H1 (cell line): ENCODE measurements around the gene HP1BP3. TPM values are rescaled to one million over a fixed set of nuclear protein-coding genes. Genes with fewer than 3 reads are reported as not detected.

ENCODE experiments used
- CTCF ChIA-PET: fragments of 300-600 bp; sonication (Branson Sonifier 250); formaldehyde crosslinking; loops from one replicate; lab custom pipeline; 2021; ENCODE audit not compliant: partially characterized antibody; lab: Charles Lee
- POLR2A ChIA-PET: fragments of 300-600 bp; sonication (Branson Sonifier 250); formaldehyde crosslinking; loops from one replicate; lab custom pipeline; 2021; ENCODE audit warnings: inconsistent platforms; ENCODE audit not compliant: partially characterized antibody; lab: Charles Lee
- DNase-seq, 2 experiments: peaks; one replicate each; pipeline versions ENCODE4 v3.0.0 to v3.0.0-alpha.2; 2010 to 2022; ENCODE audit warnings: low spot score in 2 of 2, low read depth in 1 of 2, mixed read lengths in 1 of 2
- FAIRE-seq: peaks from 2 replicates; lab custom pipeline; 2011; peaks lifted over from hg19 to GRCh38; lab: Jason Lieb, UNC
- H2AFZ ChIP-seq: 2 replicates; pipeline ENCODE4 v1.8.1; 2012; ENCODE audit warnings: low read length, inconsistent platforms
- H2AK5ac ChIP-seq: 2 replicates; pipeline ENCODE4 v1.6.1; 2013; ENCODE audit warnings: low read depth, low read length
- H2BK120ac ChIP-seq: replicated peaks from 2 replicates; pipeline ENCODE3; 2013; ENCODE audit warnings: low read depth, low read length, inconsistent platforms
- H2BK12ac ChIP-seq: 2 replicates; pipeline ENCODE4 v1.6.1; 2013; ENCODE audit warnings: low read depth, low read length
- H2BK15ac ChIP-seq: 2 replicates; pipeline ENCODE4 v1.6.1; 2013; ENCODE audit warnings: low read length
- H2BK20ac ChIP-seq: 2 replicates; pipeline ENCODE4 v1.6.1; 2013; ENCODE audit warnings: low read length
- H2BK5ac ChIP-seq: 2 replicates; pipeline ENCODE4 v1.6.1; 2013; ENCODE audit warnings: low read depth, low read length
- H3K14ac ChIP-seq: 2 replicates; pipeline ENCODE4 v1.6.1; 2013; ENCODE audit warnings: inconsistent platforms; ENCODE audit not compliant: insufficient read length
- H3K18ac ChIP-seq: 2 replicates; pipeline ENCODE4 v1.6.1; 2013; ENCODE audit warnings: low read length; ENCODE audit errors: extremely low read depth
- H3K23ac ChIP-seq: 2 replicates; pipeline ENCODE4 v1.6.1; 2013; ENCODE audit warnings: inconsistent platforms; ENCODE audit not compliant: insufficient read length
- H3K23me2 ChIP-seq: 2 replicates; pipeline ENCODE4 v1.6.1; 2013; ENCODE audit warnings: low read depth, low read length
- H3K27ac ChIP-seq: 2 replicates; pipeline ENCODE4 v1.6.1; 2011; ENCODE audit warnings: low read depth, low read length, inconsistent platforms
- H3K27me3 ChIP-seq, 4 experiments: replicated peaks in 1 of 4; 1 replicate in 1 of 4; 2 replicates in 3 of 4; pipeline versions ENCODE4 v1.6.1 to v1.8.1; 2011 to 2013; ENCODE audit warnings: low read length in 3 of 4, mild to moderate bottlenecking in 3 of 4, inconsistent platforms in 2 of 4, mixed read lengths in 2 of 4, moderate library complexity in 1 of 4; ENCODE audit not compliant: control insufficient read depth in 3 of 4, insufficient read depth in 3 of 4; ENCODE audit errors: extremely low read depth in 1 of 4
- H3K36me3 ChIP-seq, 4 experiments: 2 replicates each; pipeline versions ENCODE4 v1.6.1 to v1.8.1; 2011 to 2013; ENCODE audit warnings: mild to moderate bottlenecking in 4 of 4, low read length in 3 of 4, moderate library complexity in 2 of 4, control low read depth in 1 of 4, inconsistent platforms in 1 of 4; ENCODE audit not compliant: insufficient read depth in 4 of 4, control insufficient read depth in 2 of 4
- H3K4ac ChIP-seq: replicated peaks from 2 replicates; pipeline ENCODE3; 2013; ENCODE audit warnings: low read length, low read depth, mixed read lengths, inconsistent platforms; ENCODE audit not compliant: insufficient read length
- H3K4me1 ChIP-seq, 4 experiments: replicated peaks in 1 of 4; 1 replicate in 1 of 4; 2 replicates in 3 of 4; pipeline versions ENCODE4 v1.6.1 to v1.8.1; 2011 to 2013; ENCODE audit warnings: low read length in 3 of 4, inconsistent platforms in 2 of 4, mixed read lengths in 1 of 4; ENCODE audit not compliant: insufficient read depth in 4 of 4, control insufficient read depth in 3 of 4
- H3K4me2 ChIP-seq, 2 experiments: 2 replicates each; pipeline versions ENCODE4 v1.6.1 to v1.8.1; 2011 to 2013; ENCODE audit warnings: low read depth in 2 of 2, low read length in 2 of 2, control low read depth in 1 of 2, inconsistent platforms in 1 of 2, mild to moderate bottlenecking in 1 of 2; ENCODE audit not compliant: insufficient read depth in 1 of 2
- H3K4me3 ChIP-seq, 4 experiments: fragments of 200-600, 300-600 bp in 1 of 4; sonication (generic), shearing (Covaris generic), sonication (Bioruptor Twin) in 1 of 4; 2 replicates each; pipeline versions ENCODE4 v1.5.1 to v1.8.1; 2011 to 2016; ENCODE audit warnings: low read length in 4 of 4, low read depth in 3 of 4, control low read depth in 2 of 4, inconsistent platforms in 2 of 4, mild to moderate bottlenecking in 2 of 4, mixed read lengths in 1 of 4, moderate library complexity in 1 of 4; ENCODE audit not compliant: insufficient read depth in 2 of 4; ENCODE audit errors: extremely low read depth in 1 of 4
- H3K56ac ChIP-seq: replicated peaks from 2 replicates; pipeline ENCODE3; 2013; ENCODE audit warnings: low read depth, mild to moderate bottlenecking, mixed read lengths, low read length, inconsistent platforms; ENCODE audit not compliant: insufficient read length
- H3K79me1 ChIP-seq: 2 replicates; pipeline ENCODE4 v1.6.1; 2013; ENCODE audit warnings: low read depth, low read length, control low read depth
- H3K79me2 ChIP-seq, 2 experiments: 2 replicates each; pipeline versions ENCODE4 v1.6.1 to v1.8.1; 2012 to 2013; ENCODE audit warnings: low read length in 2 of 2, mild to moderate bottlenecking in 2 of 2, inconsistent platforms in 1 of 2; ENCODE audit not compliant: insufficient read depth in 2 of 2, control insufficient read depth in 1 of 2
- H3K9ac ChIP-seq, 4 experiments: replicated peaks in 1 of 4; 1 replicate in 1 of 4; 2 replicates in 3 of 4; pipeline versions ENCODE4 v1.6.1 to v1.8.1; 2011 to 2013; ENCODE audit warnings: low read depth in 3 of 4, low read length in 3 of 4, control low read depth in 2 of 4, mild to moderate bottlenecking in 2 of 4, moderate library complexity in 2 of 4, inconsistent platforms in 1 of 4; ENCODE audit errors: extremely low read depth in 1 of 4
- H3K9me3 ChIP-seq, 2 experiments: 2 replicates each; pipeline versions ENCODE4 v1.6.1 to v1.8.1; 2012 to 2013; ENCODE audit warnings: mild to moderate bottlenecking in 2 of 2, moderate library complexity in 2 of 2, control low read depth in 1 of 2, inconsistent platforms in 1 of 2, low read depth in 1 of 2, low read length in 1 of 2, mixed read lengths in 1 of 2; ENCODE audit not compliant: insufficient read depth in 2 of 2
- H4K20me1 ChIP-seq, 2 experiments: replicated peaks in 1 of 2; 2 replicates each; pipeline versions ENCODE3 to v1.8.1; 2011 to 2013; ENCODE audit warnings: inconsistent platforms in 2 of 2, low read length in 2 of 2, mild to moderate bottlenecking in 1 of 2; ENCODE audit not compliant: insufficient read depth in 2 of 2, control insufficient read depth in 1 of 2
- H4K5ac ChIP-seq: 2 replicates; pipeline ENCODE4 v1.6.1; 2013; ENCODE audit warnings: low read length, low read depth, mixed read lengths, inconsistent platforms; ENCODE audit not compliant: insufficient read length
- H4K8ac ChIP-seq: 2 replicates; pipeline ENCODE4 v1.8.0; 2013; ENCODE audit warnings: mild to moderate bottlenecking, moderate library complexity, low read length, inconsistent platforms; ENCODE audit not compliant: insufficient read depth; ENCODE audit errors: extremely low read depth
- H4K91ac ChIP-seq: replicated peaks from 2 replicates; pipeline ENCODE3; 2013; ENCODE audit warnings: low read length, mixed read lengths, inconsistent platforms; ENCODE audit not compliant: insufficient read length
- BCL11A ChIP-seq, 2 experiments: IDR thresholded peaks; one replicate each; pipeline ENCODE4 v1.6.1; 2011; ENCODE audit warnings: low read depth in 2 of 2, low read length in 2 of 2, mild to moderate bottlenecking in 2 of 2
- BRCA1 ChIP-seq: IDR thresholded peaks from 2 replicates; pipeline ENCODE4 v1.6.1; 2012; ENCODE audit warnings: low read depth, low read length, improper control_type of control experiment
- EGR1 ChIP-seq: IDR thresholded peaks from 2 replicates; pipeline ENCODE4 v1.6.1; 2011; ENCODE audit warnings: low read depth, low read length, borderline replicate concordance
- FOSL1 ChIP-seq: IDR thresholded peaks from 2 replicates; pipeline ENCODE4 v1.6.1; 2011; ENCODE audit warnings: mild to moderate bottlenecking, low read depth, low read length, moderate library complexity; ENCODE audit not compliant: insufficient read depth
- HDAC6 ChIP-seq: IDR thresholded peaks from one replicate; pipeline ENCODE4 v1.7.1; 2012; ENCODE audit warnings: low read depth, mild to moderate bottlenecking, inconsistent platforms, low read length, moderate library complexity
- MAFK ChIP-seq: IDR thresholded peaks from 2 replicates; pipeline ENCODE4 v1.6.1; 2012; ENCODE audit warnings: low read depth, mild to moderate bottlenecking, improper control_type of control experiment, low read length
- POLR2AphosphoS5 ChIP-seq: IDR thresholded peaks from 2 replicates; pipeline ENCODE4 v1.6.1; 2011; ENCODE audit warnings: low read depth, low read length
- RBBP5 ChIP-seq: IDR thresholded peaks from 2 replicates; pipeline ENCODE4 v1.7.1; 2012; ENCODE audit warnings: low read depth, mild to moderate bottlenecking, inconsistent platforms, low read length, moderate library complexity, borderline replicate concordance
- RNF2 ChIP-seq: fragments of 200-900, 300-1000 bp; sonication (generic); IDR thresholded peaks from 2 replicates; pipeline ENCODE4 v1.7.1; 2016; ENCODE audit warnings: borderline replicate concordance, low read depth, mild to moderate bottlenecking, antibody characterized with exemption, low read length; ENCODE audit not compliant: poor library complexity, severe bottlenecking; ENCODE audit errors: missing control alignments
- SP4 ChIP-seq: IDR thresholded peaks from 2 replicates; pipeline ENCODE4 v1.6.1; 2012; ENCODE audit warnings: low read length, inconsistent platforms
- TAF7 ChIP-seq: optimal IDR thresholded peaks from 2 replicates; pipeline ENCODE3; 2011; ENCODE audit warnings: low read depth, mild to moderate bottlenecking, inconsistent platforms, low read length, moderate library complexity, borderline replicate concordance
- WGBS, 2 experiments: shearing (Covaris generic) in 1 of 2; methylation state at CpG; one replicate each; pipeline versions ENCODE4 v1.1.6 to v1.1.7; 2013 to 2015; ENCODE audit warnings: low lambda C conversion rate in 2 of 2, mixed read lengths in 2 of 2, inconsistent platforms in 1 of 2, low coverage in 1 of 2, missing lambda C conversion rate in 1 of 2; ENCODE audit not compliant: insufficient replicate concordance in 2 of 2, insufficient coverage in 1 of 2, insufficient read length in 1 of 2; ENCODE audit errors: extremely low coverage in 1 of 2, missing lambda C conversion rate in 1 of 2; 5-methylcytosine and 5-hydroxymethylcytosine counted together
- polyA plus RNA-seq, 7 experiments: library from polyadenylated mRNA; depleted of rRNA in 3 of 7; stranded (reverse) in 5 of 7; unstranded in 2 of 7; fragments of >200 nt in 5 of 7; fragments of 200-250 nt in 2 of 7; gene quantifications; 1 replicate in 5 of 7; 2 replicates in 1 of 7; 4 replicates in 1 of 7; pipeline versions ENCODE4 v1.2.1 to v1.2.3, GENCODE V29; 2011 to 2013; ENCODE audit warnings: missing spikeins in 2 of 7, mixed read lengths in 2 of 7
- total RNA-seq: library from RNA; stranded (reverse); fragmentation: NEBNext Ultra II Directional; extraction: Animal tissue kit (Norgen Biotek cat#: 25700); gene quantifications from 2 replicates; pipeline ENCODE4 v1.2.1, GENCODE V29; 2021

The HP1BP3 gene
- total and polyA plus RNA-seq, 2 of the 8 experiments (the other 6 are each of a cell fraction or from before 2014, with no cell fraction given): 47.4 to 125 TPM

DNA sequence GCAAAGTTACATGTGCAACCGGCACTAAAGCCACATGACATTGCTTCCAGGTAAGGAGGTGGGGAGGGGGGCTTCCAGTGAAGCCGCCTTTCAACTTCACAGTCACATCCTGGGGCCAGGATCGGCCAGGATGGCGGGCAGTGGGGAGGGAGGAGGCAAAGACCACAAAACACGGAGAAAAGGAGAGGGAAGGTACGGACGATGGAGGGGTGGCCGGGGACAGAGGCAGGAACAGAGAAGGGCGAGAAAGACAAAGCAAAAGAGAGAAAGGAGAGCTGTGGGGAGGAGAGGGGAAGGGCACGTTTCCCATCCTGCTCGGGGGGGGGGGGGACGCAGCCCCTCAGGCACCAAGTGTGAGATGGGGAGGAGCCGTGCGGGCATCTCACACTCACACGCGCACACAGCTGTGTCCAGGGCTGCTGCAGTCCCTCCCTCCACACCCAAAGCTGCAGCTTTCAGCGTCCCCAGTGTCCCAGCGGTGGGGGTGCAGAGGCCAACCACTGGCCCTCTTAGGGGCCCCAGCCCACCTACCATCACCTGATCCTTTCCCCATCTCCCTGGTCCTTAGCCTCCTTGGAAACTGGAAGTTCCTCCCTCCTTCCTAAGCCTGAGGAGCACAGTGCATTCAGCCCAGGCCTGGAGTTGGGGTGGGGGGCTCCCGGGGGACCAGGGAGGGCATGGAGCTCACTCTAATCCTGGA, 57.0 kb downstream of the HP1BP3 start:
- 55% methylated on average over 19 of the region's 19 CpGs; no CpG with 5 or more reads in 1 of the 2 experiments for WGBS, 2 experiments
- Histone ChIP-seq H3K14ac (no peak overlapping the region), H4K8ac (no peak overlapping the region), H3K27me3 (peaks cover 2 to 30% (median 27%) of the 10 kb centered on the region in 4 experiments), H3K18ac (peak overlapping the region; percentile 32), H3K79me2 (no peaks in the 10 kb centered on the region; a peak in 1 of 4 replicates), H2AFZ (no peak overlapping the region), H3K9ac (peak overlapping the region in 1 of 4 experiments; percentile 26; a peak in 1 of 7 replicates), H4K20me1 (peaks cover 1 to 3% of the 10 kb centered on the region in 2 experiments), H3K4me2 (peak overlapping the region; percentile 61 to 97), H3K79me1 (no peaks in the 10 kb centered on the region), H3K23ac (no peak overlapping the region), H3K36me3 (no peaks in the 10 kb centered on the region), H2BK5ac (no peak overlapping the region), H2AK5ac (0 out of 2 replicates have a peak overlapping the region, but pooled peaks have one; percentile 75), H3K27ac (no peak overlapping the region), H3K9me3 (no peaks in the 10 kb centered on the region), H2BK20ac (peak overlapping the region; percentile 32; the same call in 1 of the 2 replicates), H3K56ac (no peak overlapping the region), H4K91ac (peak overlapping the region; percentile 39), H3K23me2 (peaks cover 11% of the 10 kb centered on the region; the same call in 1 of the 2 replicates), H3K4me3 (peak overlapping the region in 1 of 4 experiments; percentile 33; a peak in 3 of 8 replicates), H3K4me1 (peaks cover 5 to 46% (median 35%) of the 10 kb centered on the region in 4 experiments), H4K5ac (no peak overlapping the region), H2BK15ac (peak overlapping the region; percentile 29; the same call in 1 of the 2 replicates), H3K4ac (no peak overlapping the region), H2BK120ac (no peak overlapping the region), H2BK12ac (peak overlapping the region; percentile 50; the same call in 1 of the 2 replicates)
- ChIA-PET POLR2A (interaction anchor here (1.6 to 7.8 kb wide), 3 partner anchors 14 to 57 kb away, joined by 10 to 68 read pairs (median 11); partner anchors contain the start of genes HP1BP3 and KIF17), CTCF (interaction anchor here (1.3 to 4.6 kb wide), 4 partner anchors 11 to 33 kb away, joined by 3 to 34 read pairs (median 18); partner anchors contain the start of gene KIF17)
- FAIRE-seq (no peak), DNase-seq (peak in 1 of 2 experiments; percentile 54)
- TF ChIP-seq BCL11A (IDR thresholded peaks at IDR 0.05; ENCODE audit: low read depth in 2 of 2, low read length in 2 of 2) (no peak), FOSL1 (no peak), POLR2AphosphoS5 (no peak), BRCA1 (no peak), RNF2 (no peak), EGR1 (no peak), SP4 (no peak), MAFK (no peak), RBBP5 (no peak), HDAC6 (no peak), TAF7 (no peak)
